HFF-Myc (cell line): ENCODE results near the gene SRGAP3.

ENCODE experiments used
- DNase-seq: peaks from one replicate; pipeline ENCODE4 v3.0.0-alpha.2; 2011; ENCODE audit warnings: low read depth; ENCODE audit errors: extremely low read depth
- H3K4me3 ChIP-seq: replicated peaks from 2 replicates; pipeline ENCODE4 v1.5.1; 2011; ENCODE audit warnings: low read depth, mild to moderate bottlenecking, control low read depth, low read length
- CTCF ChIP-seq: IDR thresholded peaks from 2 replicates; pipeline ENCODE4 v1.5.1; 2012; ENCODE audit warnings: mild to moderate bottlenecking, low read depth, low read length, control low read depth; ENCODE audit errors: missing control alignments

Gene SRGAP3

DNA sequence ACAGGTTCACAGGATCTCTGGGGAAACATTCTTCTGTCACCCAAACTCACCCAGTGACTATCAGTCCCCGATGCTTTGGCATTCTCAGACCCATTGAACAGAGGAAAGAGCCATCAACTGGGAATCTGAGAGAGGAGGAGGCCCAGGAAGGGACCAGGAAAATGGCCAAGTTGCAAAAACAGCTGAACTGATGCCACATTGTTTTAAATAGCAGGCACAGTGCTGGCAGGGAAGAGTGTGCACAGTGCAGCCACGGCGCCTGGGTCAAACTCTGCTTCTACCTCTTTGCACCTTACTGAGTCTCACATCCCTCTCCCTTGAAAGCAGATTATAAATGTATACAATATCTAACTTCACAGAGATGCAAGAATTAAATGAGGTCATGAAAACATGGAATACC lies 66.4 kb downstream of the SRGAP3 start:
- no peak for TF ChIP-seq CTCF
- H3K4me3 ChIP-seq, result no peak overlapping the region
- no peak for DNase-seq

- no peak overlapping the region for H3K4me3 ChIP-seq
- no peak for TF ChIP-seq CTCF
- DNase-seq, result no peak
Measured at GRCh38 chr3:9180764-9181117, 68.7 kb downstream of the SRGAP3 start.

GRCh38 chr3:9179826-9180763 lies 69.4 kb downstream of the SRGAP3 start:
- TF ChIP-seq CTCF, result no peak
- no peak for DNase-seq
- H3K4me3 ChIP-seq, result no peak overlapping the region

DNA sequence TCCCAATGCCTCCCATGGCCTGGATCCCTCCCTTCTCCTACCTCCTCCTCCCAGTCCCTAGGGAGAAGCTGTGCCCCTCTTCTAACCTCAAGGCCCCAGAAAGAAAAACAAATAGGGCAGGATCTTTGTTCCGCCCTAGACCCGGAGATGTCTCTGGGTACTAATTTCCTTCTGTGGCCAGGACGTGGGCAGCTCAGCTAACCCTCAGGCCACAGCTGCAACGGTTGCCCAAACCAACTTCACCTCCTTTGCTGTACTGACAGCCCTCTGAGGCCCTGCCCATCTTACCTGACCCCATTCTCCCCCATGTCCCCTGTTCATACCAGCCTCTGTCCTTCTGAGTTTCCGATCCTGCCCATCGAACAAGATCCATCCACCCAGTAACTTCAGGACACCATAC lies 70.7 kb downstream of the SRGAP3 start:
- no peak for DNase-seq
- no peak overlapping the region for H3K4me3 ChIP-seq

GRCh38 chr3:9175421-9175820 lies 74.0 kb downstream of the SRGAP3 start:
- H3K4me3 ChIP-seq, result no peak overlapping the region
- DNase-seq, result no peak

More for the DNA sequence above, 70.7 kb downstream of the SRGAP3 start:
- no peak for TF ChIP-seq CTCF

DNA sequence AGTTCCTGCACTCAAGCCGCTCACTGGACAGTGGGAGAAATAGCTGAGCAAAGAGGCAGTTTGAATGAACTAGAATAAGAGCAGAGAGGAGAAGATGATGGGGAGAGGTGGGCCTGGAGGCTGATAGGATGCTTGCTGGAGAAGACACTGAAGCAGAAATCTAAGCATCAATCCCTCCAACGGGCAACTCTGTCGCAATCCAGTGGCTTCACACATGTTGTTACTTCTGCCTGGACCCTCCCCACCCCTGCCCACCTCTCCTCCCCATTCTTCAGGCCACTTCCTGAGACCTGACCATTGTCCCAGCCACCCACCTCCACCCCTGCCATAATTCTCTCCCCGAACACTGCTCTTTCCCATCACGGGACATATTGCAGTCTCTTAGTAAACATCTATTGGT lies 76.0 kb downstream of the SRGAP3 start:
- TF ChIP-seq CTCF, result no peak
- DNase-seq, result no peak
- H3K4me3 ChIP-seq, result no peak overlapping the region

More at GRCh38 chr3:9175421-9175820, 74.0 kb downstream of the SRGAP3 start:
- no peak for TF ChIP-seq CTCF
